Brain microvascular endothelial cell (primary cell): Measurements from ENCODE around the gene ELOA.
"Not testable (repeated sequence)": the region's sequence is repeated elsewhere in the genome, so short reads cannot be mapped to it uniquely, and the experiment has no call there.

Source experiments
- DNase-seq: peaks from one replicate; pipeline ENCODE4 v3.0.0-alpha.2; 2020
- H3K27ac ChIP-seq: fragments of 250-450 bp; sonication (Bioruptor Pico); 2 replicates; pipeline ENCODE4 v1.5.1; 2020; ENCODE audit warnings: mild to moderate bottlenecking, moderate library complexity
- H3K27me3 ChIP-seq: fragments of 250-450 bp; sonication (Bioruptor Pico); replicated peaks from 2 replicates; pipeline ENCODE4 v1.5.1; 2020; ENCODE audit warnings: mild to moderate bottlenecking
- H3K36me3 ChIP-seq: fragments of 250-450 bp; sonication (Bioruptor Pico); replicated peaks from 2 replicates; pipeline ENCODE4 v1.5.1; 2020; ENCODE audit warnings: mild to moderate bottlenecking
- H3K4me3 ChIP-seq: 2 replicates; pipeline ENCODE4 v1.5.1; 2011; ENCODE audit warnings: low read depth, mild to moderate bottlenecking, control low read depth, low read length, moderate library complexity
- in situ Hi-C: cut with HindIII; loops from 2 replicates; pipeline ENCODE4 v1.10.0; 2017; ENCODE audit warnings: low sequenced_read_pairs, low pct_ligation_motif_present
- TF ChIP-seq, protein P1 (sequence below): IDR thresholded peaks from 2 replicates; pipeline ENCODE4 v1.5.1; 2011; ENCODE audit warnings: low read depth, mild to moderate bottlenecking, moderate library complexity, low read length, control low read depth, inconsistent platforms; ENCODE audit errors: missing control alignments

ELOA gene

DNA sequence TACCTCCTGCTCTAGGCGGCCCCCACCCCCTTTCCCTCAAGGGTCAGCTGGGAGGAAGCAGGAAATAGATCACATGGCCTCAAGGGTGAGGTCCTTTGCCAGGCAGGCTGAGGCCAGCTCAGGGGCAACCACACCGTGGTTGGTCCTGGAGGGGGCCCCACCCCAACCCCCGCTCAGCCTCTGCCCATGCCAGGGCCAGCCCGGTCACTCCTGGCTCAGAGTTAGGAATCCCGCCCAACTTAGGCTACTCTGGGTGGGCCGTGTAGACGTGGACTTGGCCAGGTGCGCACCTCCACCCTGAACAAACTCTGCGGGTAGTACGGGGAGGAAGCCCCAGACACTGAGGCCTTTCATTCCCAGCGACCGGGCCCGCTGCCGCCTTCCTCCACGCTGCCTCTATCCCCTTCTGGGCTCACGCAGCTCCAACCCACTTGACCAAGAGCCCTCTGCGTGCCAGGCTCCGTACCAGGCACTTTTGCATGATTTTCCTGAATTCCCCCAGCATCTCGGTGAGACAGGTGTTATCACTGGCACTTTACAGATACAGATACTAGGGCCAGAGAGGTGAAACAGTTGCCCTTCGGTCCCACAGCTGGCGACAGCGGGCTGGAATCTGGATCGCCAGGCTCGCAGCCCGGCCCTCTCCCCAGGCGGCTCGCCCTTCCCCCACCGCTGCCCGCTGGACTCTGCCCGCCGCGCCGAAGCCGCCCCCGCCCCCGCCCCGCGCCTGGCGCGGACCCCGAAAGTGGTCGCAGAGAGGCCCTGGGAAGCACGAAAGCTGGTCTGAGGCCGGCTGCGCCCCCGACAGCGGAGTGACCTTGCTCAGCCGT lies 56.5 kb downstream of the ELOA start:
- Histone ChIP-seq H3K27me3 (no peaks in the 10 kb centered on the region), H3K4me3 (peak overlapping the region; percentile 86), H3K36me3 (peaks cover 29% of the 10 kb centered on the region), H3K27ac (peak overlapping the region; percentile 51)
- TF ChIP-seq, protein P1, sequence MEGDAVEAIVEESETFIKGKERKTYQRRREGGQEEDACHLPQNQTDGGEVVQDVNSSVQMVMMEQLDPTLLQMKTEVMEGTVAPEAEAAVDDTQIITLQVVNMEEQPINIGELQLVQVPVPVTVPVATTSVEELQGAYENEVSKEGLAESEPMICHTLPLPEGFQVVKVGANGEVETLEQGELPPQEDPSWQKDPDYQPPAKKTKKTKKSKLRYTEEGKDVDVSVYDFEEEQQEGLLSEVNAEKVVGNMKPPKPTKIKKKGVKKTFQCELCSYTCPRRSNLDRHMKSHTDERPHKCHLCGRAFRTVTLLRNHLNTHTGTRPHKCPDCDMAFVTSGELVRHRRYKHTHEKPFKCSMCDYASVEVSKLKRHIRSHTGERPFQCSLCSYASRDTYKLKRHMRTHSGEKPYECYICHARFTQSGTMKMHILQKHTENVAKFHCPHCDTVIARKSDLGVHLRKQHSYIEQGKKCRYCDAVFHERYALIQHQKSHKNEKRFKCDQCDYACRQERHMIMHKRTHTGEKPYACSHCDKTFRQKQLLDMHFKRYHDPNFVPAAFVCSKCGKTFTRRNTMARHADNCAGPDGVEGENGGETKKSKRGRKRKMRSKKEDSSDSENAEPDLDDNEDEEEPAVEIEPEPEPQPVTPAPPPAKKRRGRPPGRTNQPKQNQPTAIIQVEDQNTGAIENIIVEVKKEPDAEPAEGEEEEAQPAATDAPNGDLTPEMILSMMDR: no peak
- DNase-seq: no peak
- in situ Hi-C loops: no loop called here

DNA sequence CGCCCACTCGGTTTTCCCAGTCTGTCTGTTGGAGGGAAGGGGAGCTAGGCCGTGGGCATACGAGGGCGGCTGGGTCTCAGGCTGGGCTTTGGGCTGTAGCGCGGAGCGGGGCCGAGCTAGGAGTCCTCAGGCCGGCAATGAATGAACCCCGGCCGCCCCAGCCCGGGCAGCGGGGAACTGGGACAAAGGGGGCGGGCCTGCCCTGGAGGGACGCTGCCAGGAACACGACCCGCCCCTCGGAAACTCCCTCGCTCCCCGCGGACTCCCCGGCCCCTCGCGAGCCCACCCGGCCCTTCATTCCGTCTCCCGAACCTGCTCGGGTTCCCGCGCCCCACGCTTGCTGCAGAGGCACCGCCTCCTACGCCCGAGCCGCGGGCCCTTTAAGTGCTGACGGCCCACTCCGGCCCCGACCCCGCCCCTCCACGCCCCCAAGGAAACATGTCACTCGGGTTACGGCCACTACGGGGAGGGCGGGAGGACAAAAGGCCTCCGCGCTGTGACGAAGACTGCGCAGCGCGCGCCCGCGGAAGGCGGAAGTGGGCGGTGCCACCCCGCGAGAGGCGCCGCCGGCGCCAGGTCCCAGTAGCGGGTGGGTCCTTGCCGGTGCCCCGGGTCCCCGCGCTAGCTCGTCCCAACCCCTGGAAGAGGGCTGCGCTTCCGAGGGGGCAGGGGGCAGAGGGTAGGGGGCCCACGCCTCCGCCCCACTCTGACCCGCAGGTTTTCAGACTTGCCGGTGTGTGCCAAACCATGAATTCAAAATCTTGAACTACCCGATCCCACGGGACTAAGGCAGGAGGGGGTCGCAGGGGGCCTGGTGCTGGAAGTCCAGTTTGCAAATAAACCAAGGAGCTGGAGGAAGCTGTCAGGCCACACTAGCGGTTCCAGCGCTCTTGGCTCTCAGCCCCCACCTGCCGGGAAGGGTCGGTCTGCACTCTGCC lies 57.4 kb downstream of the ELOA start, which contains the start of gene GALE:
GALE (minus strand) TSS at position 355 of the 938 bp plus-strand sequence. CDS start 1,747 bp downstream, outside the sequence.
- in situ Hi-C loops: no loop called here
- peak; percentile 91 for DNase-seq
- H3K27me3 ChIP-seq: no peaks in the 10 kb centered on the region
- peaks cover 25% of the 10 kb centered on the region for H3K36me3 ChIP-seq
- TF ChIP-seq, protein P1: peak; percentile 24
- H3K27ac ChIP-seq: peak within 1 kb of the TSS; percentile 51
- peak within 1 kb of the TSS; percentile 86 for H3K4me3 ChIP-seq

DNA sequence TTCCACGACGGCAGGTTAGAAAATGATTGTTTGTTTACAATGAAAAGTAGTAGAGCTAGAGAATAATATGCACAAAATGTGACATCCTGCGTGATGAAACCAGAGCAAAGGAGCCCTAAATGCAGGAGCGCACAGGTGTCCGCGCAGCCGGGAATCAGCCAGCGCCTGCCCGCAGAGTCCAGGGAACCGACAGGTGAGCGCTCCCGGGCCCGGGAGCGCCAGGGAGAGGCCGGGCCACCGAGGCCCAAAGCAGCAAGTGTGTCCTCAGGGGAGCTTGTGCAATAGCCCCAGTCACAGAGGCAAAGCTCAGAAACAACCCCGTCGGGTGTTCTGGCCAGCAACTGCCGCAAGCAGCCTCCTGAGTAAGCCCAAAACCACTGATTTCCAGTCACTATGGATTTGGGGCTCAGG lies 58.1 kb downstream of the ELOA start:
- peak overlapping the region; percentile 86 for H3K4me3 ChIP-seq
- in situ Hi-C loops: no loop called here
- H3K36me3 ChIP-seq: peaks cover 21% of the 10 kb centered on the region
- no peaks in the 10 kb centered on the region for H3K27me3 ChIP-seq
- TF ChIP-seq, protein P1: no peak
- no peak for DNase-seq
- H3K27ac ChIP-seq: no peak overlapping the region

DNA sequence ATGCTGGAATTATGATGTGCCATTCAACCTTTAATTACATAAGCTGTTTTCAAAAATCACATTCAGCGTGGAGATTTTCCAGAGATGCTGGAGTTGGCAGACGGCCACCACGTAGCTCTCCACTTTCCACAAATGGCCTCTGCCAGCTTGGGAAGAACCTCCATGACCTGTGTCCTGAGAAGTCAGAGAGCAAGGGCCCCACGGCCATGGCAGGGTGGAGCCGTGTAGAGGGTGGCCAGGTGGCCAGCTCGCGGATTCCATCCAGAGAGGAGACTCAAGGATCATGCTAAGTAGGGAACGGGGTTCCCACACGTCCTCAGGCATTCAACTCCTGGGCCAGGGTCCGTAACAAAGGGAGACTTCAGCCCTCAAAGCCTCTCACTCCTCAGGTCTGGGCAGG lies 58.6 kb downstream of the ELOA start:
- Histone ChIP-seq H3K4me3 (no peak overlapping the region), H3K27me3 (no peaks in the 10 kb centered on the region), H3K36me3 (peaks cover 16% of the 10 kb centered on the region), H3K27ac (no peak overlapping the region)
- DNase-seq: no peak
- in situ Hi-C loops: no loop called here
- TF ChIP-seq, protein P1: no peak

DNA sequence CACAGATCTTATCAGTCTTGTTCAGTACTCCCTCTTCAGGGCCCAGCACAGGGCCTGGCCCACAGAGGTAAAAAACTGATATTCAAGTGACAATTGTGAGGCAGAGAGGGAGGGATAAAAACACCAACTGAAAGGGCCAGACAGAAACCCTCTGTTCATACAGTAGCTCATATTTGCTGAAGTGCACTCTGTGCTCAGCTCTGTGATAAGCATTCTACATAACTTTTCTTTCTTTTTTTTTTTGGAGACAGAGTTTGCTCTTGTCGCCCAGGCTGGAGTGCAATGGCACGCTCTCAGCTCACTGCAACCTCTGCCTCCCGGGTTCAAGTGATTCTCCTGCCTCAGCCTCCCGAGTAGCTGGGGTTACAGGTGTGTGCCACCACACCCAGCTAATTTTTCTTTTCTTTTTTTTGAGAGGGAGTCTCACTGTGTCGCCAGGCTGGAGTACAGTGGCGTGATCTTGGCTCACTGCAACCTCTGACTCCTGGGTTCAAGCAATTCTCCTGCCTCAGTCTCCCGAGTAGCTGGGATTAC lies 59.6 kb downstream of the ELOA start:
- H3K27me3 ChIP-seq, H3K36me3 ChIP-seq, H3K27ac ChIP-seq, H3K4me3 ChIP-seq, in situ Hi-C loops, DNase-seq: not testable (repeated sequence)

DNA sequence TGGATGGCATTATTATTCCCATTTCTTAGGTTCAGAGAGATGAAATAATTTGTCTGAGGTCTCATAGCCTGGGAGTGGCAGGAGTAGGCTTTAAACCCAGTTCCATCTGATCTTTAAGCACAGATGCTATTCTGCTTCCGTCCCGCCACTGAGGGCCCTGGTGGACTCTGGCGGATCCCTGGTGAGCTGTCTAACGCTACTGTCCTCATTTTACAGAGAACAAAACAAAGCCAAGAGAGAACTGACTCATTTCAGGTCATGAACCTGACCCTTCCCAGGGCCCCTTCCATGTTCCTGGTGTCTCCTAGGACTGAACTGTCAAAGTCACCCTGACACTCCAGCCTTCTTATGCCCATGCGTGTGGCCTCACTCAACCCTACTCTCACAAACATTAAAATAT lies 60.4 kb downstream of the ELOA start:
- no peak overlapping the region for H3K27ac ChIP-seq
- in situ Hi-C loops: no loop called here
- H3K4me3 ChIP-seq: no peak overlapping the region
- no peak for DNase-seq
- TF ChIP-seq, protein P1: no peak
- H3K36me3 ChIP-seq: peaks cover 3% of the 10 kb centered on the region
- no peaks in the 10 kb centered on the region for H3K27me3 ChIP-seq
